ENCODE results near the gene NIT1. TPM values are rescaled to one million over a fixed set of nuclear protein-coding genes. Genes with fewer than 3 reads are reported as not detected.

NIT1 gene
- total RNA-seq, 1 donor from 2014 or later = 43.6 TPM

GRCh38 chr1:161122967-161123366, 5.1 kb downstream of the NIT1 start:
- peaks cover 87% of the 10 kb centered on the region for H3K36me3 ChIP-seq
- peak; percentile 57 for DNase-seq
- ATAC-seq = no peak
- H3K27ac ChIP-seq = no peak overlapping the region
- no peaks in the 10 kb centered on the region for H3K9me3 ChIP-seq
- TF ChIP-seq, protein P1, sequence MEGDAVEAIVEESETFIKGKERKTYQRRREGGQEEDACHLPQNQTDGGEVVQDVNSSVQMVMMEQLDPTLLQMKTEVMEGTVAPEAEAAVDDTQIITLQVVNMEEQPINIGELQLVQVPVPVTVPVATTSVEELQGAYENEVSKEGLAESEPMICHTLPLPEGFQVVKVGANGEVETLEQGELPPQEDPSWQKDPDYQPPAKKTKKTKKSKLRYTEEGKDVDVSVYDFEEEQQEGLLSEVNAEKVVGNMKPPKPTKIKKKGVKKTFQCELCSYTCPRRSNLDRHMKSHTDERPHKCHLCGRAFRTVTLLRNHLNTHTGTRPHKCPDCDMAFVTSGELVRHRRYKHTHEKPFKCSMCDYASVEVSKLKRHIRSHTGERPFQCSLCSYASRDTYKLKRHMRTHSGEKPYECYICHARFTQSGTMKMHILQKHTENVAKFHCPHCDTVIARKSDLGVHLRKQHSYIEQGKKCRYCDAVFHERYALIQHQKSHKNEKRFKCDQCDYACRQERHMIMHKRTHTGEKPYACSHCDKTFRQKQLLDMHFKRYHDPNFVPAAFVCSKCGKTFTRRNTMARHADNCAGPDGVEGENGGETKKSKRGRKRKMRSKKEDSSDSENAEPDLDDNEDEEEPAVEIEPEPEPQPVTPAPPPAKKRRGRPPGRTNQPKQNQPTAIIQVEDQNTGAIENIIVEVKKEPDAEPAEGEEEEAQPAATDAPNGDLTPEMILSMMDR (IDR thresholded peaks at IDR 0.05) = no peak
- no peak overlapping the region for H3K4me3 ChIP-seq
- peaks cover 61% of the 10 kb centered on the region for H3K4me1 ChIP-seq
- no peaks in the 10 kb centered on the region for H3K27me3 ChIP-seq (ENCODE audit: low read depth)
- intact Hi-C loops (cut with DNase I) = no loop called here

DNA sequence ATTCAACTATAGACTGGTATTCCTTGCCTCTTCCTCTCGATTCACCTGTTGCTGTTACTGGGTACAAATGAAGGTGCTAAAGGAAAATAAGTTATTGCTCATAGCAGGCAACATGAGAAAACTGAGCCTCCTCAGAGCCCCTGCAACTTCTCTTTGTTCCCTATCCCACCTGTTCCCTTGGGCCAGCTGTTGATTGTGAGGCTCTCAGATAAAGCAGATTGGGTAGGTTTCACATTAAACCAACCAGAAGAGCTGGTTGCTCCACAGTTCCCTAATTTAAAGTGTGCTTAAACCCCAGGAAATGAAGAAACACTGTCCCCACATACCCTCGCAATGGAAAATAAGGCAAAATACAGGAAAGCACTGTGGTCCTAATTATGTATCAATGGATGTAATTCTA, 9.7 kb downstream of the NIT1 start:
- no peaks in the 10 kb centered on the region for H3K27me3 ChIP-seq (ENCODE audit: low read depth)
- peak overlapping the region; percentile 25 for H3K27ac ChIP-seq
- intact Hi-C loops (cut with DNase I) = no loop called here
- H3K4me1 ChIP-seq = peaks cover 52% of the 10 kb centered on the region
- H3K36me3 ChIP-seq = peaks cover 67% of the 10 kb centered on the region
- no peak overlapping the region for H3K4me3 ChIP-seq
- TF ChIP-seq, protein P1 (IDR thresholded peaks at IDR 0.05) = no peak
- no peaks in the 10 kb centered on the region for H3K9me3 ChIP-seq
- no peak for ATAC-seq
- DNase-seq = no peak

GRCh38 chr1:161128591-161129420, 10.9 kb downstream of the NIT1 start:
- H3K9me3 ChIP-seq = no peaks in the 10 kb centered on the region
- intact Hi-C loops (cut with DNase I) = no loop called here
- H3K4me3 ChIP-seq = no peak overlapping the region
- H3K36me3 ChIP-seq = peaks cover 55% of the 10 kb centered on the region
- H3K27me3 ChIP-seq (ENCODE audit: low read depth) = no peaks in the 10 kb centered on the region
- H3K27ac ChIP-seq = no peak overlapping the region
- peaks cover 53% of the 10 kb centered on the region for H3K4me1 ChIP-seq
- TF ChIP-seq, protein P1 (IDR thresholded peaks at IDR 0.05) = no peak
- DNase-seq = no peak
- ATAC-seq = no peak

DNA sequence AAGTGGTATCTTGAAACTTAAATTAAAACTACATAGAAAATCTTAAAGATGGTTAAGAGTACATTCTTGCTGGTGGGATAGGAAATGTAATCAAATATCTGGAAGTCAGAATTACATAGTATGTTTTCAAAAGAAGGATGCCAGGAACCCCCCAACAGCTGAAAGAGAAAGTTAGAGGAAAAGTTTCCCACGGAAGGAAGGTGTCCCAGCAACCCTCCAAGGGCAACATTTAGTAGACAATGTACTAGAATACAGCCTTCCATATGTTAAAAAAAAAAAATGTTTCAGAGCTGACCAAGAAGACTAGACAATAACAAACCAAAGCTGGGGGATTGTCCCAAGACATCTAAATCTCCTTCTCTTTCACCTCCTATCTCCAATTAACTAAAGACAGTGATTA, 12.4 kb downstream of the NIT1 start:
- H3K4me3 ChIP-seq = no peak overlapping the region
- TF ChIP-seq, protein P1 (IDR thresholded peaks at IDR 0.05) = no peak

DNA sequence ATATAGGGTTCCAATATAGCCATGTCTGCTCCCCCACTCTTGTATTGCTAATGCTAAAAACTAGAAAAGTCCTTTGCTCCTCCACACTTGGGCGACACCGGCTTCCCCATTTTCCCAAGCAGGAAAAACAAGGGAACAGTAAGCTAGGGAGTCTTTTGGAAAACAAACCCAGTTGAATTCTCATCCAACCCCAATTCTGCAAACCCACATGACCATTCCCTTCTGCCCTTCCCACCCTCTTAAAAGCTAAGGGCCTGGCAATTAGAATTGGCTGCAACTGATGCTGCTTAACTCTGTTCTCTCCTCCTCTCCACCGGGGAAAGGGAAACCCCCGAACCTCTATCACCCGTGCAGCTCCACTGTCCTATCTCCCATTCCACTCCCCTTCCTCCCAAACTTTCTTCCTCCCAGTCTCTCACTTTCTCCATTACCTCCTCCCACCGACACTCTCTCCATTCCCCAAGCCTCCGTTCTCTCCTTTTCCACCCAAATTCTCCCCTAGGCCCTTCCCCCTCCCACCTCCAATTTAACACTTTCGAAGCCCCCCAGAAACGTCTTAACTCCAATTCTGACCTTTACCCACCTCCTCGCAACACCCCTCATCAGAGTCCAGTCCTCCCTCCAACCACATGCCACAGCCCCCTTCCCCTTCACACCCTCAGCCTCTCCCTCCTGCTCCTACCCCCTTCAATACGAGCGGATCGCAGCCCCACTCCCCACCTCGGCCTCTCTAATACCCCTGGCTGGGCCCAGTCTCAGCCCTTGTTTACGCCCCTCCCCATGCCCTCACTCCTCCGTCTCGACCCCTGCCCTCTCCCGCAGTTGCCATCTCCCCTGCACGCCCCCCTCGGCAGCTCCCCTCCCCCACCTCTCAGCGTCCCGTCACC, 13.9 kb downstream of the NIT1 start:
- ATAC-seq (peak; percentile 3 to 38), DNase-seq (no peak)
- Histone ChIP-seq H3K27me3 (ENCODE audit: low read depth) (no peaks in the 10 kb centered on the region), H3K27ac (peak overlapping the region; percentile 96), H3K9me3 (no peaks in the 10 kb centered on the region), H3K36me3 (peaks cover 25% of the 10 kb centered on the region), H3K4me1 (peaks cover 55% of the 10 kb centered on the region), H3K4me3 (peak overlapping the region; percentile 71)
- TF ChIP-seq, protein P1 (IDR thresholded peaks at IDR 0.05) = no peak
- intact Hi-C loops (cut with DNase I) = no loop called here

More for the DNA sequence above, 12.4 kb downstream of the NIT1 start:
- no peak for DNase-seq
- no peaks in the 10 kb centered on the region for H3K27me3 ChIP-seq (ENCODE audit: low read depth)
- H3K36me3 ChIP-seq = peaks cover 40% of the 10 kb centered on the region
- H3K9me3 ChIP-seq = no peaks in the 10 kb centered on the region
- H3K4me1 ChIP-seq = peaks cover 60% of the 10 kb centered on the region
- ATAC-seq = no peak
- intact Hi-C loops (cut with DNase I) = no loop called here
- no peak overlapping the region for H3K27ac ChIP-seq

All from lower lobe of right lung (tissue), 2 donors.